ENCODE data around the gene KATNAL1.

Gene KATNAL1

DNA sequence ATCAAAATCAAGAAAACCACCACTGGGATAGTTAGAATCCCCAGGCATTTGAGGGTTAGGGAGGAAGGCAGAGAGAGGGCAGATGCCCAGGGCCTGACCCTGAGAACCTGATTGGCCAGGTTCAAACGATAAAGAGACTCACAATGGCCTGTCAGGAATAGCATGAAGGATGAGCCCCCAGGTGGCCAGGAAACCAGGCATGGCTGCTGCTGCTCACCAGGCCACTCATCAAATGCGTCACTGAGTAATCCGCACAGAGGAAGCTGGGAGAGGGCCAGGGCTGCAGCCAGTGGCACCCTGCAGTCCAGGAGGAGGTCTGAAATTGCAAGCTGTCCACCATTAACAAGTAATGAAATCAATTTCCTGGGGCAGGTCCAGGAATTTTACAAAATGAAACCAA lies 111.3 kb downstream of the KATNAL1 start:
- TF ChIP-seq, protein P1, sequence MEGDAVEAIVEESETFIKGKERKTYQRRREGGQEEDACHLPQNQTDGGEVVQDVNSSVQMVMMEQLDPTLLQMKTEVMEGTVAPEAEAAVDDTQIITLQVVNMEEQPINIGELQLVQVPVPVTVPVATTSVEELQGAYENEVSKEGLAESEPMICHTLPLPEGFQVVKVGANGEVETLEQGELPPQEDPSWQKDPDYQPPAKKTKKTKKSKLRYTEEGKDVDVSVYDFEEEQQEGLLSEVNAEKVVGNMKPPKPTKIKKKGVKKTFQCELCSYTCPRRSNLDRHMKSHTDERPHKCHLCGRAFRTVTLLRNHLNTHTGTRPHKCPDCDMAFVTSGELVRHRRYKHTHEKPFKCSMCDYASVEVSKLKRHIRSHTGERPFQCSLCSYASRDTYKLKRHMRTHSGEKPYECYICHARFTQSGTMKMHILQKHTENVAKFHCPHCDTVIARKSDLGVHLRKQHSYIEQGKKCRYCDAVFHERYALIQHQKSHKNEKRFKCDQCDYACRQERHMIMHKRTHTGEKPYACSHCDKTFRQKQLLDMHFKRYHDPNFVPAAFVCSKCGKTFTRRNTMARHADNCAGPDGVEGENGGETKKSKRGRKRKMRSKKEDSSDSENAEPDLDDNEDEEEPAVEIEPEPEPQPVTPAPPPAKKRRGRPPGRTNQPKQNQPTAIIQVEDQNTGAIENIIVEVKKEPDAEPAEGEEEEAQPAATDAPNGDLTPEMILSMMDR (IDR thresholded peaks at IDR 0.05) = no peak
- intact Hi-C loops (cut with DNase I; ENCODE audit: low total_unique reads) = no loop called here
- DNase-seq = no peak

DNA sequence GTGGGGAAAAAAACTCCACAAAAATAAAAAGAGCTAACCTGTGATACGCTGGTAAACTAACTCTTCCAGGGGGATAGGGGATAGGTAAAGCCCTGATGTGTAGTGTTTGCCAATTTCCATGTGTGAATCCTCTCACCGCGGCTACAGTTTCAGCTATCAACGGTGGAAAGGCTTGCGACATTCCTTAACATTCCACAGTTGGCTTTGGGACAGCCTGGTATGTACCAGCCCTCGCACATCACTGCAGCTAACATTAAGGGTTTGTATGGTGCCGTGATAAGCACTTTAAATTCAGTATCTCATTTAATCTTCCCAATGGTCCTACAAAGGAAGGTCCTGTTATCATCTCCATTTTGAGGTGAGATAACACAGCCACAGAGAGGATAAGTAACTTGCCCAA lies 112.4 kb downstream of the KATNAL1 start:
- H3K36me3 ChIP-seq = peaks cover 0 to 6% (median 0%) of the 10 kb centered on the region in 3 donors
- no peaks in the 10 kb centered on the region for H3K9me3 ChIP-seq
- H3K27ac ChIP-seq = no peak overlapping the region
- intact Hi-C loops (cut with DNase I; ENCODE audit: low total_unique reads) = no loop called here
- H3K4me3 ChIP-seq = no peak overlapping the region
- no peak for DNase-seq
- H3K4me1 ChIP-seq = no peaks in the 10 kb centered on the region
- no peaks in the 10 kb centered on the region for H3K27me3 ChIP-seq
- TF ChIP-seq, protein P1 (IDR thresholded peaks at IDR 0.05) = no peak

More for the DNA sequence above, 111.3 kb downstream of the KATNAL1 start:
- no peak overlapping the region for H3K27ac ChIP-seq
- H3K9me3 ChIP-seq = no peaks in the 10 kb centered on the region
- H3K27me3 ChIP-seq = no peaks in the 10 kb centered on the region
- no peak overlapping the region for H3K4me3 ChIP-seq
- no peaks in the 10 kb centered on the region for H3K4me1 ChIP-seq
- peaks cover 0 to 6% (median 3%) of the 10 kb centered on the region in 3 donors for H3K36me3 ChIP-seq

DNA sequence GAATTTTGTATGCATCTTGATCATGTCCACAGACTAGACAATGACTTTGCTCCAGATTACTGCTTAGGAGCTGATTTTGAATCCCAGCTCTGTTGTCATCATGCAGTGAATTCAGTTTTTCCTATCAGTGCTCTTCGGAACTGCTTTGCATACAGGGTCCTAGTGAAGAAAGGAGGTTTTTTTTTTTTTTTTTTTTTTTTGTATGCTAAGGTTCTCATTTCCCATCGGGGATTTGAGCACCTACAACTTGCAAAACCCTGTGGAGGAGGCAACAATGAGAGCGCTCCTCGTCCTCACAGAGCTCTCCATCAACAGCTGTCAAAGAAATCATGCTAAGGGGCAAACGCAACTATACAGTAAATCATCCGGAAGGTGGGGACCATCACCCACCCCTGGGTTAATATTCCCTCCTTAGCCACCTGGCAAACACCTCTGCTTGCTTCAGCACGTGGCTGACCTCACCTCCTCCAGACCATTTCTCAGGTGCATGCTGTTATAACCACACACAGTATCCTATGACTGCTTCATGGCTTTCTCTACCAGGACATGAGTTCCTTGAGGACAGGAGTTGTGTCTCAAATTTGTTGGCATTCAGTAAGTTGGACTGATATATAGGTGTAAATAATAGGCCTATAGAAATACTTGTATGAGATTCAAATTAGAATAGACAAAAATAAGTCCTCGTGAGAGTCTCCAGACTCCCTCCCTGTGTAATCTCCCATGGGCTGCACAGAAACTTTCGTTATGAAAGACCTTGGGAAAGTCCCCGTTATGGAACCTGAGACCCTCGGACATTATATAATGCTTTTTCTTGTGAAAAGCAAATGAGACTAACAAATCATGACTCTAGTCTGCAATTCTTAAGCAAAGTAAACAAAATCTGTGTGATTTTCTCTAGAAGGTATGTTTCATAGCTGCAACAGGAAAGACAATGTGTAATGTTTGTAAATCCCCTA lies 113.8 kb downstream of the KATNAL1 start:
- DNase-seq = no peak
- H3K36me3 ChIP-seq = peaks cover 0 to 6% (median 0%) of the 10 kb centered on the region in 3 donors
- H3K27me3 ChIP-seq = no peaks in the 10 kb centered on the region
- intact Hi-C loops (cut with DNase I; ENCODE audit: low total_unique reads) = no loop called here
- no peak overlapping the region for H3K27ac ChIP-seq
- TF ChIP-seq, protein P1 (IDR thresholded peaks at IDR 0.05) = no peak
- H3K4me3 ChIP-seq = no peak overlapping the region
- H3K4me1 ChIP-seq = no peaks in the 10 kb centered on the region
- no peaks in the 10 kb centered on the region for H3K9me3 ChIP-seq

DNA sequence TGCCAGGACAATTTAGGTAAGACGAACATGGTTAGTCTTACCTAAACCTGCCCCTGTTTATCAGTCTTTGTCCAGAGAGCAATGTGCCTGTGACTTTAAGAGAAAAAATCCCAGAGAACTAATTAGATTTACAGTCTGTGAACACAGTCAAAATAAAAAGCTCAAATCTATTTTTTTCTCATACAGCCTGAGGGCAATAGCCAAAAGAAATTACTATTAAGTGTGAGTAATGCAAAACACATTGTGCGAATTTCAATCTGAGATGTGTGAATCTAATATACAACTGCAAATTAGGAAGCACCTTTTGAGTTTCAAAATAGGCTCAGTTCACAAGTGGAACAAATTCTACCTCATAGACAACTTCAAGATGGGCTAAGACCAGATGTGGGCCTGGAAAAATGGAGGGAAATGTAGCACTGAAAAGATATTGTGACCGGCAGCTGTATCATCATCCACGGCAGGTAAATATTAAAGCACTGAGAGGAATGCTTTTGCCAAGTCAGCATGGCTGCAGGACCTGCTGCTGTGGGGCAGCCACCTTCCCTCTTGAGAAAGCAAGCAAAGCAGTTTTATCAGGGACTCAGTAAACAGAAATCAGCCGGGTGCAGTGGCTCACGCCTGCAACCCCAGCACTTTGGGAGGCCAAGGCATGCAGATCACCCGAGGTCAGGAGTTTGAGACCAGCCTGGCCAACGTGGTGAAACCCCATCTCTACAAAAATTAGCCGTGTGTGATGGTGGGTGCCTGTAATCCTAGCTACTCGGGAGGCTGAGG lies 114.8 kb downstream of the KATNAL1 start:
- no peak for DNase-seq
- intact Hi-C loops (cut with DNase I; ENCODE audit: low total_unique reads) = no loop called here
- Histone ChIP-seq H3K9me3 (no peaks in the 10 kb centered on the region), H3K36me3 (no peaks in the 10 kb centered on the region), H3K4me3 (no peak overlapping the region), H3K27me3 (no peaks in the 10 kb centered on the region), H3K4me1 (no peaks in the 10 kb centered on the region), H3K27ac (no peak overlapping the region)
- TF ChIP-seq, protein P1 (IDR thresholded peaks at IDR 0.05) = no peak

DNA sequence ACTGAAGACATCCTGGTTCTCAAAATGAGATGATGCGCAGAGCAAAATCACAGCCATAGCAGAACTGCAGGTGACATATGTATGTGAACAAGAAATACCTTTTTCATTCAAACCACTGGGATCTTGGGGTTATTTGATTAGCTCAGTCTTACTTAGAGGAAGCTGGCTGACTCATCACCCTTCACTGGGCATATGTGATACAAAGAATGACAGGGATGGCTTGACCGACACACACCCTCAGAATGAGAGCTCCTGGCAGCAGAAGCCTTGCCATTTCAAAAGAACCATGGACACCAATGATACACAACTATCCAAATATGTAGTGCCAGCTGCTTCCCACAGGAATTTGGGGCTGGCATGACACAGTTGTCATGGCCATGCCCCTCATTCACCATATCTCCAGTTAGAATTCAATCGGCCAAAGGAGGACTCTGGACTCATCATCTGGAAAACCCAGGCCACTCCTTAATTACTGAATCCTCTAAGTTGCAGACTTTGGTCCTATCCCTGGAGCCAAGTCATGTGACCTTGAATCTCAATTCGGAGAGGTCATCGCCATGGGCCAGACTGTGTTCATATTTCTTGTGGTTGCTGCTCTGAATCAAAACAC lies 115.8 kb downstream of the KATNAL1 start:
- Histone ChIP-seq H3K4me3 (no peak overlapping the region), H3K27ac (no peak overlapping the region), H3K36me3 (no peaks in the 10 kb centered on the region), H3K27me3 (no peaks in the 10 kb centered on the region), H3K4me1 (no peaks in the 10 kb centered on the region), H3K9me3 (no peaks in the 10 kb centered on the region)
- TF ChIP-seq, protein P1 (IDR thresholded peaks at IDR 0.05) = no peak
- DNase-seq = no peak
- intact Hi-C loops (cut with DNase I; ENCODE audit: low total_unique reads) = no loop called here

All from tibial artery (tissue), 4 donors.